Keratinocyte (primary cell): Measurements from ENCODE around the gene PPP1R13L. TPM values are rescaled to one million over a fixed set of nuclear protein-coding genes. Genes with fewer than 3 reads are reported as not detected.

Experiments used
- DNase-seq: peaks from one replicate; pipeline ENCODE4 v3.0.0-alpha.2; 2011; ENCODE audit warnings: low read depth, missing footprints, low spot score
- FAIRE-seq: peaks from 2 replicates; lab custom pipeline; 2011; peaks lifted over from hg19 to GRCh38; lab: Jason Lieb, UNC
- H2AFZ ChIP-seq: 2 replicates; pipeline ENCODE4 v1.6.0; 2012; ENCODE audit warnings: low read length, control low read depth, inconsistent platforms; ENCODE audit not compliant: control insufficient read depth
- H3K27ac ChIP-seq: 2 replicates; pipeline ENCODE4 v1.5.1; 2011; ENCODE audit warnings: low read length; ENCODE audit not compliant: control insufficient read depth, insufficient read depth
- H3K27me3 ChIP-seq: 3 replicates; pipeline ENCODE4 v1.6.0; 2011; ENCODE audit warnings: low read length; ENCODE audit not compliant: control insufficient read depth, insufficient read depth; ENCODE audit errors: extremely low read depth
- H3K36me3 ChIP-seq, 2 experiments: 2 replicates in 1 of 2; 3 replicates in 1 of 2; pipeline ENCODE4 v1.5.1; 2011; ENCODE audit warnings: low read length in 2 of 2, mild to moderate bottlenecking in 1 of 2; ENCODE audit not compliant: control insufficient read depth in 2 of 2, insufficient read depth in 2 of 2; ENCODE audit errors: extremely low read depth in 1 of 2
- H3K4me1 ChIP-seq: 3 replicates; pipeline ENCODE4 v1.5.1; 2011; ENCODE audit warnings: low read length; ENCODE audit not compliant: control insufficient read depth, insufficient read depth; ENCODE audit errors: extremely low read depth
- H3K4me2 ChIP-seq: 3 replicates; pipeline ENCODE4 v1.6.0; 2011; ENCODE audit warnings: low read depth, low read length; ENCODE audit not compliant: control insufficient read depth, insufficient read depth; ENCODE audit errors: extremely low read depth
- H3K4me3 ChIP-seq, 3 experiments: fragments of 200-600 bp in 1 of 3; sonication (generic) in 1 of 3; 2 replicates in 2 of 3; 3 replicates in 1 of 3; pipeline ENCODE4 v1.5.1; 2011 to 2016; ENCODE audit warnings: low read length in 3 of 3, mild to moderate bottlenecking in 3 of 3, control low read depth in 2 of 3, inconsistent platforms in 1 of 3, low read depth in 1 of 3, mixed read lengths in 1 of 3, mixed run types in 1 of 3, moderate library complexity in 1 of 3; ENCODE audit not compliant: control insufficient read depth in 2 of 3, insufficient read depth in 2 of 3; ENCODE audit errors: extremely low read depth in 1 of 3
- H3K79me2 ChIP-seq: 2 replicates; pipeline ENCODE4 v1.6.0; 2012; ENCODE audit warnings: low read length; ENCODE audit not compliant: control insufficient read depth, insufficient read depth
- H3K9ac ChIP-seq: 3 replicates; pipeline ENCODE4 v1.6.0; 2011; ENCODE audit warnings: low read length; ENCODE audit not compliant: control insufficient read depth, insufficient read depth; ENCODE audit errors: extremely low read depth
- H3K9me1 ChIP-seq: 3 replicates; pipeline ENCODE4 v1.6.0; 2011; ENCODE audit warnings: low read length; ENCODE audit not compliant: control insufficient read depth, insufficient read depth; ENCODE audit errors: extremely low read depth
- H3K9me3 ChIP-seq: 2 replicates; pipeline ENCODE4 v1.5.1; 2012; ENCODE audit warnings: low read depth, low read length; ENCODE audit not compliant: control insufficient read depth
- H4K20me1 ChIP-seq: 3 replicates; pipeline ENCODE4 v1.6.0; 2011; ENCODE audit warnings: low read length; ENCODE audit not compliant: control insufficient read depth, insufficient read depth; ENCODE audit errors: extremely low read depth
- EZH2 ChIP-seq: IDR thresholded peaks from one replicate; pipeline ENCODE4 v1.6.1; 2012; ENCODE audit warnings: inconsistent platforms, mild to moderate bottlenecking, low read length, moderate library complexity
- dilution Hi-C: fragments of 300-500 bp; cut with MboI; formaldehyde crosslinking; loops from one replicate; pipeline ENCODE4 v1.7.0; 2020; ENCODE audit warnings: low sequenced_read_pairs; ENCODE audit not compliant: extremely low pct_ligation_motif_present
- polyA plus RNA-seq, 5 experiments: library from polyadenylated mRNA; depleted of rRNA in 3 of 5; stranded (reverse) in 3 of 5; stranded (forward) in 1 of 5; unstranded in 1 of 5; fragments of >200 nt; gene quantifications; 1 replicate in 1 of 5; 2 replicates in 3 of 5; 3 replicates in 1 of 5; pipeline versions ENCODE4 v1.2.1 to v1.2.3, GENCODE V29; 2011 to 2012; ENCODE audit warnings: missing spikeins in 2 of 5, low read depth in 1 of 5, low replicate concordance in 1 of 5
- TF ChIP-seq, protein P1 (sequence below), 3 experiments: IDR thresholded peaks in 1 of 3; conservative IDR thresholded peaks in 1 of 3; optimal IDR thresholded peaks in 1 of 3; 2 replicates in 2 of 3; 3 replicates in 1 of 3; pipeline versions ENCODE3 to v1.5.1; 2011; ENCODE audit warnings: low read length in 3 of 3, mild to moderate bottlenecking in 3 of 3, moderate library complexity in 2 of 3, control low read depth in 1 of 3, inconsistent platforms in 1 of 3; ENCODE audit not compliant: insufficient read depth in 2 of 3; ENCODE audit errors: extremely low read depth in 1 of 3

Gene PPP1R13L
- polyA plus RNA-seq, 1 donor (not counting 4 experiments of a cell fraction or from before 2014, with no cell fraction given) = 31.2 TPM

DNA sequence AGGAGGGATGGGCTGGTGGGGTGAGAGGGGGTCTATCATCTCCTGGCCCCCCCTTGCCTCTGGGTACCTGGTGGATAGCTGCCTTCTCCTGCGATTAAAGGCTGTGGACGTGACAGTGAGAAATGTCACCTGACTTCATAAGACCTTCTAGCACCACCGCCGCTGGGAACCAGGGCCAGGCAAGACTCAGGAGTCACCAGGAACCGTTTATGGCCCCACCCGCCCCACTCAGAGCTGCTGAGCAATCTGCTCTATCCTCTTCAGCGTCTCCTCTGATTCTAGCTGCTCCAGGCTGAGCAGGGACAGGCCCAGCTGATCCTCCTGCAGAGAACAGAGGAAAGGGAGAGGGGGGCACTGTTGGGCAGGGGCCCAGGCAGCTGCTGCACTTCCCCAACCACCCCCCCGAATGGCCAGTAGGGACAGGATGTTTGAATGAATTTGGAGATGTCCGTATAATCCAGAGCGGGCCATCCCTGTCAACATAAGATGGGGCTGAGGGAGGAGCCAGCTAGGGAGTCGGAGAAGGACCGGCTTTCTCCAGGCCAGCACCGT is 53.4 kb downstream of the PPP1R13L start:
- DNase-seq (no peak), FAIRE-seq (no peak)
- peaks cover 3% of the 10 kb centered on the region for H4K20me1 ChIP-seq
- H3K4me1 ChIP-seq = no peaks in the 10 kb centered on the region
- dilution Hi-C loops = no loop called here
- no peaks in the 10 kb centered on the region for H3K9me3 ChIP-seq
- peaks cover 36 to 47% of the 10 kb centered on the region in 2 experiments for H3K36me3 ChIP-seq
- H3K9me1 ChIP-seq = no peaks in the 10 kb centered on the region
- no peak overlapping the region for H3K9ac ChIP-seq
- H3K27ac ChIP-seq = no peak overlapping the region
- H3K27me3 ChIP-seq = no peaks in the 10 kb centered on the region
- no peak overlapping the region for H2AFZ ChIP-seq
- H3K79me2 ChIP-seq = no peaks in the 10 kb centered on the region
- H3K4me3 ChIP-seq = no peak overlapping the region
- H3K4me2 ChIP-seq = no peak overlapping the region
- TF ChIP-seq EZH2 = no peak
- TF ChIP-seq, protein P1, sequence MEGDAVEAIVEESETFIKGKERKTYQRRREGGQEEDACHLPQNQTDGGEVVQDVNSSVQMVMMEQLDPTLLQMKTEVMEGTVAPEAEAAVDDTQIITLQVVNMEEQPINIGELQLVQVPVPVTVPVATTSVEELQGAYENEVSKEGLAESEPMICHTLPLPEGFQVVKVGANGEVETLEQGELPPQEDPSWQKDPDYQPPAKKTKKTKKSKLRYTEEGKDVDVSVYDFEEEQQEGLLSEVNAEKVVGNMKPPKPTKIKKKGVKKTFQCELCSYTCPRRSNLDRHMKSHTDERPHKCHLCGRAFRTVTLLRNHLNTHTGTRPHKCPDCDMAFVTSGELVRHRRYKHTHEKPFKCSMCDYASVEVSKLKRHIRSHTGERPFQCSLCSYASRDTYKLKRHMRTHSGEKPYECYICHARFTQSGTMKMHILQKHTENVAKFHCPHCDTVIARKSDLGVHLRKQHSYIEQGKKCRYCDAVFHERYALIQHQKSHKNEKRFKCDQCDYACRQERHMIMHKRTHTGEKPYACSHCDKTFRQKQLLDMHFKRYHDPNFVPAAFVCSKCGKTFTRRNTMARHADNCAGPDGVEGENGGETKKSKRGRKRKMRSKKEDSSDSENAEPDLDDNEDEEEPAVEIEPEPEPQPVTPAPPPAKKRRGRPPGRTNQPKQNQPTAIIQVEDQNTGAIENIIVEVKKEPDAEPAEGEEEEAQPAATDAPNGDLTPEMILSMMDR (optimal IDR thresholded peaks at IDR 0.05 in 1 of 3, IDR thresholded peaks at IDR 0.05 in 1 of 3, conservative IDR thresholded peaks at IDR 0.05 in 1 of 3; ENCODE audit: extremely low read depth in 1 of 3, insufficient read depth in 2 of 3, low read length in 3 of 3) = no peak

DNA sequence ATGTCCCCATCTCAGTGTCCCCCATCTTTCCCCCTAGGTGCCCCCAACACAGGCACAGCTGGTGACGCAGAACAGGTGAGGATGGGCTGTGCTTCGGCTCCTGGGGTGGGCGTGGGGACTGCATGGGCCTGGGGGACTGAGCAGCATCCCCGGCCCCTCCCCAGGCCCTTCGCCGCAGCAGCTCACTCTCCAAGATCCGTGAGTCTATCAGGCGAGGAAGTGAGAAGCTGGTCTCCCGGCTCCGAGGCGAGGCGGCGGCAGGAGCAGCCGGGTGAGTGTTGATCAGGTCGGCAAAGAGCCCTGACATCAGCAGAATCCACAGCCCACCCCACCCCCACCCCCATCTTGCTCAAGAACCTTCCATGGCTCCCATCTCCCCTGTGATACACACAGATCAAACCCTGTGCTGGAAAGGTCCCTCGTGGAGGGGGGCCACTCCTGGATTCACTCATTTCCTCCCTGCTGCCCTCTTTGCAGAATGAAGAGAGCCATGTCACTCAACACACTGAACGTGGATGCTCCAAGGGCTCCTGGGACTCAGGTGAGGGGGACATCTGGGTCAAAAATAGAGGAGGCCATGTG is 54.3 kb downstream of the PPP1R13L start:
- DNase-seq (no peak), FAIRE-seq (no peak)
- Histone ChIP-seq H4K20me1 (peaks cover 3% of the 10 kb centered on the region), H3K27ac (no peak overlapping the region), H3K79me2 (no peaks in the 10 kb centered on the region), H3K4me1 (no peaks in the 10 kb centered on the region), H3K36me3 (peaks cover 32 to 42% of the 10 kb centered on the region in 2 experiments), H3K4me2 (no peak overlapping the region), H3K27me3 (no peaks in the 10 kb centered on the region), H3K9me3 (no peaks in the 10 kb centered on the region), H3K9ac (no peak overlapping the region), H3K4me3 (no peak overlapping the region), H2AFZ (no peak overlapping the region), H3K9me1 (no peaks in the 10 kb centered on the region)
- TF ChIP-seq, protein P1 (optimal IDR thresholded peaks at IDR 0.05 in 1 of 3, IDR thresholded peaks at IDR 0.05 in 1 of 3, conservative IDR thresholded peaks at IDR 0.05 in 1 of 3; ENCODE audit: extremely low read depth in 1 of 3, insufficient read depth in 2 of 3, low read length in 3 of 3) = no peak
- dilution Hi-C loops = no loop called here
